Measurements from ENCODE around the gene MATK.

DNA sequence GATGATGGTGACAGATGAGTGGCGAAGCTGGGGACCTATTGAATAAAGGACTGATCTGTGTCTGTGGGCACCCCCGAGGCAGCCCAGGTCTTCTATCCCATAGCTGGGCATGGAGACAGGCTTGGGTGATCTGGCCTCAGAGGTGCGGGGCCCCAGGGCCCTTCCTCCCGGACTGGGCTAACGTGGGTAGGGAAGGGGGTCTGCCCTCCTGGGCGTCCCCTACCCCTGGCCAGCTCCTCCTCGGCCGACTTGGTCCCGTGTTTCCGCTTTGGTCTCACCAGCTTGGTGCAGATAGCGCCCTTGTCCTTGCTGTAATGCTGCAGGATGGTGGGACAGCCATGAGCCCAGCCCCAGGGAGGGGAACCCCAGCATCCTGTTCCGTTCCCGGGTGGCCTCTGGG is 3.3 kb downstream of the MATK start:
- TF ChIP-seq, protein P1, sequence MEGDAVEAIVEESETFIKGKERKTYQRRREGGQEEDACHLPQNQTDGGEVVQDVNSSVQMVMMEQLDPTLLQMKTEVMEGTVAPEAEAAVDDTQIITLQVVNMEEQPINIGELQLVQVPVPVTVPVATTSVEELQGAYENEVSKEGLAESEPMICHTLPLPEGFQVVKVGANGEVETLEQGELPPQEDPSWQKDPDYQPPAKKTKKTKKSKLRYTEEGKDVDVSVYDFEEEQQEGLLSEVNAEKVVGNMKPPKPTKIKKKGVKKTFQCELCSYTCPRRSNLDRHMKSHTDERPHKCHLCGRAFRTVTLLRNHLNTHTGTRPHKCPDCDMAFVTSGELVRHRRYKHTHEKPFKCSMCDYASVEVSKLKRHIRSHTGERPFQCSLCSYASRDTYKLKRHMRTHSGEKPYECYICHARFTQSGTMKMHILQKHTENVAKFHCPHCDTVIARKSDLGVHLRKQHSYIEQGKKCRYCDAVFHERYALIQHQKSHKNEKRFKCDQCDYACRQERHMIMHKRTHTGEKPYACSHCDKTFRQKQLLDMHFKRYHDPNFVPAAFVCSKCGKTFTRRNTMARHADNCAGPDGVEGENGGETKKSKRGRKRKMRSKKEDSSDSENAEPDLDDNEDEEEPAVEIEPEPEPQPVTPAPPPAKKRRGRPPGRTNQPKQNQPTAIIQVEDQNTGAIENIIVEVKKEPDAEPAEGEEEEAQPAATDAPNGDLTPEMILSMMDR (IDR thresholded peaks at IDR 0.05) = no peak
- no peak for TF ChIP-seq POLR2A (IDR thresholded peaks at IDR 0.05)

All from body of pancreas (tissue), 4 donors.